GM19468 (cell line): ENCODE results near the gene TIMM29.

Experiments
- ATAC-seq: cut with Tn5 transposase; IDR thresholded peaks from one replicate; pipeline ENCODE4 v1.9.1; 2021; ENCODE audit warnings: mild to moderate bottlenecking, moderate library complexity, moderate number of reproducible peaks; ENCODE audit not compliant: unreplicated experiment; ENCODE audit errors: extremely low read depth

Gene TIMM29

DNA sequence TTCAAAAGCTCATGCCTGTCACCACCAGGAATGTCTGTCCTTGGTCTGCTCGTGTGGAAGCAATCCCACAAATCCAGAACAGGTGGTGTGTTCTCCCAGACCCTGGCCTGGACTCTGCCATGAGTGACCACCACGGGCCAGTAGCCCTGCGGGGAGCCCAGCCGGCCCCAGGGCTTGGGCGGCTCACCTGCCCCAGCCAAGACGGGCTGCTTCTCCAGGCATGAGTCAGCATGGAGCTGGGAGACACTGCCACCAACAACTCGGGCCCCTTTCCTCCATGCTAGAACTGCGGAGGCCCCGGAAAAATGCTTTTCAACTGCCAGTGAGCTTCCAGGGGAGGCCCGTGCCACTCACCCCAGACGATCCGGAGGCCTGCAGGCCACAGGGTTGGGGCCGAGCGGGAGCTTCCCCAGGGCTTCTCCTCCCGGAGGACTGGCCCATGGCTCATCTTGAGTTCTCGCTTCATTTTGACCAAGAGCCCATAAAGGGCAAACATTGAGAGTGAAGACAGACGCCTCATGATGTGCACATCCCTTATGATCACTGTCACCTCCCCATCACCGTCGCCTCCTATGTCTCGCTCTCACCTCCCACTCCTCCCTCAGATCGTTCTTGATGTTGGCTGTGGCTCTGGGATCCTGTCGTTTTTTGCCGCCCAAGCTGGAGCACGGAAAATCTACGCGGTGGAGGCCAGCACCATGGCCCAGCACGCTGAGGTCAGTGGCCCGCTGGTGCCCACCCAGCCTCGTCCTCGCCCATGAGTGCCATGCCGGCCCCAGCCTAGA lies 16.8 kb upstream of the TIMM29 start:
- no peak for ATAC-seq

DNA sequence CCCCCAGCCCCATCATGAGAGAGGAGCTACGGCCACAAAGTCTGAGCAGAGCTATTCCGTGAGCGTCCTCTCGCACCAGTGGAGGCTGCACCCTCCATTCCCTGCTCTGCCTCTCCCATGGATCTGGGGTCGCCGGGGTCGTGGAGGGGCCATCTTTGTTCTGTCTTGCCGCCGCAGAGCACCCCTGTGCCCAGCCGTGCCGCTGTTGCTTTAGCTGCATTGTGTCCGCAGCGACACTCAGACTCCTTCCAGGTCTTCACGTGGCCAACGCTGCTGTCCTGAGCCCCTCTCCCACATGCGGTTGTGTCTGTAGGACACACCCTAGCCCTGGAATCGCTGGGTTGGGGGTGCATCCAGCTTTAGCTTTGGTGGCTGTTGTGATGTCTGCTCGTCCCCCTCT lies 16.0 kb upstream of the TIMM29 start:
- ATAC-seq: no peak

DNA sequence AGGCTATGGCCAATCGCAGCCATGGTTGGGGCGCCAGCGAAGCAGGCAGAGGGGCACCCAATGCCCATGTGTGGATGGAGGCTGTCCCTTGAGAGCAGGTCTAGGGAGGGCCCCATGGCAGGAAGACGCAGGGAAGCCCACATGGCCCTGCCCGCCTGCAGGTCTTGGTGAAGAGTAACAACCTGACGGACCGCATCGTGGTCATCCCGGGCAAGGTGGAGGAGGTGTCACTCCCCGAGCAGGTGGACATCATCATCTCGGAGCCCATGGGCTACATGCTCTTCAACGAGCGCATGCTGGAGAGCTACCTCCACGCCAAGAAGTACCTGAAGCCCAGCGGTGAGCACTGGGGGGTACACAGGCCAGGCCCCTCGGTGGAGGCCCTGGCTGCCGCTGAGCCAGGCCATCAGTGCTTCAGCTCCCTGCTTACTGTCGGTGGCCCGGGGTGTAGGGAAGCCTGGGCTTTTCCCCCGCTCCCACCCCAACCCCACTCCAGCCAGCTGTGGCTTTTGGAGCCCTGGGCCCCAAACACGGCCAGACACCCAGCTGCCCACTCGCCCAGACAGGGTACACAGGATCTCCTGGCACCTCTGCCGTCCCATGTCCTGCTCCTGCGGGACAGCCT lies 14.8 kb upstream of the TIMM29 start:
- ATAC-seq: no peak

DNA sequence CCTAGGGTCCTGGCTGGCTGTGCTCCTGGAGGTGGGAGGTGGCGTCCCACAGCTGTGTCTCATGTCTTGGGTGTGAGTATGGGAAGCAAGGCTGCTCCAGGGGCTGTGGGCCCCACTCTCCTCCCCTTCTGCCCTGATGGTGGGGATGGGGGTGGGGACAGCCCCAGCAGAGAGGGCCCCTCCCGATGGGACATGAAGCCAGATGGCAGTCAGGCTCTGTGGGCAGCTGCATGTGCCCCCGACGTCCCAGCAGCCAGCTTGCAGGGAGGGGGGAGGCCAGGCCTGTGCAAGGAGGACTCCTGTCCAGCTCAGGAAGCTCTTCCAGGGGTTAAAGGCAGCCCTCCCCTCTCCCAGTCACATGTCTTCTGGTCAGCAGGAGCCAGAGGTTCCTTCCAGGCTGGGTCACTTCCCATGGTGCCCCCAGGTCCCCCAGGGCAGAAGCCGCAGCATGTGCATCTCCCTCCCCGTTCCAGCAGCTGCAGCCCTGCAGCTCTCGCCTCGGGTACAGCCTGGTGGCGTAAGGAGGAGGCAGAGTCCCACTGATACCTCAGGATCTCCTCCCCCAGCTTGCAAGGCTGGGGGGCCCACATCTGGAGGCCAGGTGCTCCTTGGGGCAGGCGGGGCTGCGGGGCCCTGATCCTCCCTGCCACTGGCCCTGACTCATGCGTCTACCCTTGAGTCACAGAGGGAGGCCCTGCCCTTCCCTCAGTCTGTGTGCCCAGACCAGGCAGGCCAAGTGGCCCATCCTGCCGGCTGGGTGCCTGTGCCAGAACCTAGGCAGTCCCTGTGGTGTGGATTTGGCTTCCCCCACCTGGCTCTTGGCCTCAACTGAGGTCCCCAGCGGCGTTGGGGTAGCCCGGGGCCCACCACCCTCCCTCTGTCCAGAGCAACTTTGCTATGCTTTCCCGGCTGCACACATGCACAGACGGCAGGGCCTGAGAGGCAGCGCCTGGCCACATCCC lies 13.2 kb upstream of the TIMM29 start:
- ATAC-seq: no peak

DNA sequence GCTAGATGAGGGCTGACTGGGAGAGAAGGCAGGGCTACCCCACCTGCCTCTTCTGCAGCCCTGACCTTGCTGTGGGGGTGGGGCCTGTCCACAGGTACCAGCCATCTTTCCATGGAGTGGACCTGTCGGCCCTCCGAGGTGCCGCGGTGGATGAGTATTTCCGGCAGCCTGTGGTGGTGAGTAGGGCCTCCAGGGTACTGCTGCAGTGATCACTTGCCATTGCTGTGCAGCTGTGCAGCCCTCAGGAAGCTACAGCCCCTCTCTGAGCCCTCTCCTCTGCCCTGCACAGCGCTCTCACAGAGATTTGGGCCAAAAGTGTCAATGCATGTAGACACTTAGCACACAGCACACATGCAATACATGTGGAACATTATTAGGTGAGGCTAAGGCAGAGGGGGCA lies 12.0 kb upstream of the TIMM29 start:
- ATAC-seq: no peak

DNA sequence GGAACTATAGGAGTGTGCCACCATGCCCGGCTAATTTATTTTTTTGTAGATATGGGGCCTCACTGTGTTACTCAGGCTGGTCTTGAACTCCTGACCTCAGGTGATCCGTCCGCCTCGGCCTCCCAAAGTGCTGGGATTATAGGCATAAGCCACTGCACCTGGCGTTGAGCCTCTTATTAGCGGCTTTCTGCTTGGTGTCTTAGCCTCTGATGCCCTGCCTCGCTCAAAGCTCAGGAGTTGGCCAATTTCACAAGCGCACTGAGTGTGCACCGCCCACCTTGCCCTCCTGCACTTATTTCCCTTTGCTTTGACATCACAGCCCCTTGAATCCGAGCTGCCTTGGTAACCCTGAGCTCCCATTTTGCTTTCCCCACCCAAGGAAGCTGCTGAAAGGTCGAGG lies 10.3 kb upstream of the TIMM29 start:
- ATAC-seq: no peak

DNA sequence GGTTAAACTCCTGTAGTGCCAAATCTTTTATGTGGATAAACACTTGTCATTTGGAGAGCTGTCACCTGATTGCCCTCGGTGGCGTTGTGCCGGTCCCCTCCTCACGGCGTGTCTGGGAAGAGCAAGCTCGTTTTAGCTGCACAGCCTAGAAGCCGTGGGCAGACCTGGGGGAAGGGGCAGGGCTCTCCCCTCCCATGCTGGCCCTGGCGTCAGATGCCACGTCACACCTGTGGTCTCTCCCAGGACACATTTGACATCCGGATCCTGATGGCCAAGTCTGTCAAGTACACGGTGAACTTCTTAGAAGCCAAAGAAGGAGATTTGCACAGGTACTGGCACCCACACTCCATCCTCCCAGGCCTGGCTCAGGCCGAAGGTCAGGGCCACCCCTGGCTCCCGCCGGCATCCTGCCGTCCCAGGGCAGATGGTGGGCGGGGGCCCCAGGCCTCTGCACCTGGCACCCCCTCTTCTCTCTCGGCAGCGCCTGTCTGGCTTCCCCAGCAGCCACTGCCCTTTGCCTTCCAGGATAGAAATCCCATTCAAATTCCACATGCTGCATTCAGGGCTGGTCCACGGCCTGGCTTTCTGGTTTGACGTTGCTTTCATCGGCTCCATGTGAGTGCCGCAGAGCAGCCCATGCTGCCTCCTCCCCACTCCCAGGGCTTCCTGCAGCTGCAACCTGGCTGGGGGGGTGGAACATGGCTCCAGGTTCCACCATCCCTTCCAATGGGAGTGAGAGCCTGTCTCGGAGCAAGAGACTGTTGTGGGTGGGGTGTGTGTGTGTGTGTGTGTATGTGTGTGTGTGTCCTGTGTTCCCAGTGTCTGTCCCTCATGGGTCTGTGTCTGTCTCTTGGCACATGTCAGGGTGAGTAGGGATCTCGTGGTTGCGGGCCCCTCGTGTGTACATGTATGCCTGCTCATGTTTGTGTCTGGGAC lies 9.0 kb upstream of the TIMM29 start:
- ATAC-seq: no peak

DNA sequence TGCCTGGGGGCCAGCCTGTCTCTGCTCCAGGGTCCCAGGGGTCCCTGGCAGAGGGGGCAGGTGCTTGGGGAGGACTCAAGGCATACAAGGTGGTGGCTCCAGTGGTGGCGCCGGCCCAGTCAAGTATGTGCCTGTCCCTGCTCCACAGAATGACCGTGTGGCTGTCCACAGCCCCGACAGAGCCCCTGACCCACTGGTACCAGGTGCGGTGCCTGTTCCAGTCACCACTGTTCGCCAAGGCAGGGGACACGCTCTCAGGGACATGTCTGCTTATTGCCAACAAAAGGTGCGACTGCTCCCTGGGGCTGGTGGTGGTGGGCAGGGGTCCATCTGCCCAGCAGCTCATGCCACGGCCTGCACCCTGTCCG lies 8.3 kb upstream of the TIMM29 start:
- ATAC-seq: no peak

DNA sequence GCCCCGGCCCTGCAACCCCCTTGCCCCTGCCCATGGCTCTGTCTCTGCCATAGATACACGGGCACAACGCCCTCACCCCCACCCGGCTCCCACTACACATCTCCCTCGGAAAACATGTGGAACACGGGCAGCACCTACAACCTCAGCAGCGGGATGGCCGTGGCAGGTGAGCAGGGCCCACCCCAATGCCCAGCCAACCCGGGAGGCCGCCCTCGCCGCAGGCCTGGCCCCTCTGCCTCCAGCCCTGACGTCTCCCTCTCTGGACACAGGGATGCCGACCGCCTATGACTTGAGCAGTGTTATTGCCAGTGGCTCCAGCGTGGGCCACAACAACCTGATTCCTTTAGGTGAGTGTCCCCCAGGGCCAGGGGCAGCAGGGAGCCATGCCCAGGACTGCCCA lies 7.8 kb upstream of the TIMM29 start:
- no peak for ATAC-seq

DNA sequence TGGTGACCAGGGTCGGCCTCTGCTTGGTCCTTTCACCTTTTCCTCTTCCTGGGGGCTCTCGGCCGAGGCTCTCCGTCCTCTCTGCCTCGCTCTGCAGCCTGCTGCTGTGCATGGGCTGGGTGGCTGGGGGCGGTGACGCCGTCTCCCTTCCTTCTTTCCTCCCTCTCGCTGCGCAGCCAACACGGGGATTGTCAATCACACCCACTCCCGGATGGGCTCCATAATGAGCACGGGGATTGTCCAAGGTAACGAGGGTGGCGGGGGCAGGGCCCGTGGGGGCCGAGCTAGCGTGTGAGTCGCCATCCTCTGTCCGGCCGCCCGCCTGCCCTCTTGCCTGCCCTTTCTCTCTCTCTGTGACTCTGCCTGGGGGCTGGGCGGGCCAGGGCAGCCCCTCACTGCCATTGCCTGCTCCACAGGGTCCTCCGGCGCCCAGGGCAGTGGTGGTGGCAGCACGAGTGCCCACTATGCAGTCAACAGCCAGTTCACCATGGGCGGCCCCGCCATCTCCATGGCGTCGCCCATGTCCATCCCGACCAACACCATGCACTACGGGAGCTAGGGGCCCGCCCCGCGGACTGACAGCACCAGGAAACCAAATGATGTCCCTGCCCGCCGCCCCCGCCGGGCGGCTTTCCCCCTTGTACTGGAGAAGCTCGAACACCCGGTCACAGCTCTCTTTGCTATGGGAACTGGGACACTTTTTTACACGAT lies 7.3 kb upstream of the TIMM29 start:
- no peak for ATAC-seq

DNA sequence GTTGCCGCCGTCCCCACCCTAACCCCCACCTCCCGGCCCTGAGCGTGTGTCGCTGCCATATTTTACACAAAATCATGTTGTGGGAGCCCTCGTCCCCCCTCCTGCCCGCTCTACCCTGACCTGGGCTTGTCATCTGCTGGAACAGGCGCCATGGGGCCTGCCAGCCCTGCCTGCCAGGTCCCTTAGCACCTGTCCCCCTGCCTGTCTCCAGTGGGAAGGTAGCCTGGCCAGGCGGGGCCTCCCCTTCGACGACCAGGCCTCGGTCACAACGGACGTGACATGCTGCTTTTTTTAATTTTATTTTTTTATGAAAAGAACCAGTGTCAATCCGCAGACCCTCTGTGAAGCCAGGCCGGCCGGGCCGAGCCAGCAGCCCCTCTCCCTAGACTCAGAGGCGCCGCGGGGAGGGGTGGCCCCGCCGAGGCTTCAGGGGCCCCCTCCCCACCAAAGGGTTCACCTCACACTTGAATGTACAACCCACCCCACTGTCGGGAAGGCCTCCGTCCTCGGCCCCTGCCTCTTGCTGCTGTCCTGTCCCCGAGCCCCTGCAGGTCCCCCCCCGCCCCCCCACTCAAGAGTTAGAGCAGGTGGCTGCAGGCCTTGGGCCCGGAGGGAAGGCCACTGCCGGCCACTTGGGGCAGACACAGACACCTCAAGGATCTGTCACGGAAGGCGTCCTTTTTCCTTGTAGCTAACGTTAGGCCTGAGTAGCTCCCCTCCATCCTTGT lies 6.5 kb upstream of the TIMM29 start:
- ATAC-seq: no peak

DNA sequence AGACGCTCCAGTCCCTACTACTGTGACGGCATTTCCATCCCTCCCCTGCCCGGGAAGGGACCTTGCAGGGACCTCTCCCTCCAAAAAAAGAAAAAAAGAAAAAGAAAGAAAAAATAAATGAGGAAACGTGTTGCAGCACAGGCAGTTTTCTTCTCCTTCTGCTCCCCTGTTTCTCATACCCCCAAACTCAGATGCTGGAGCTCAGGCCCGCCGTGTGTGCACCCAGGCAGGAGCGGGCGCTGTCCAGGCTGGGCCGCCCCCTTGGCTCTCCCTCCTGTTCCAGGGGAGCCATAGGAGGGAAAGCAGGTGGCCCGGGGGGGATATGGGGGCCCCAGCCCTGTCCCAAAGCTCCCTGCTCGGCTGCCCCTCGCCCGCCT lies 6.0 kb upstream of the TIMM29 start:
- no peak for ATAC-seq

DNA sequence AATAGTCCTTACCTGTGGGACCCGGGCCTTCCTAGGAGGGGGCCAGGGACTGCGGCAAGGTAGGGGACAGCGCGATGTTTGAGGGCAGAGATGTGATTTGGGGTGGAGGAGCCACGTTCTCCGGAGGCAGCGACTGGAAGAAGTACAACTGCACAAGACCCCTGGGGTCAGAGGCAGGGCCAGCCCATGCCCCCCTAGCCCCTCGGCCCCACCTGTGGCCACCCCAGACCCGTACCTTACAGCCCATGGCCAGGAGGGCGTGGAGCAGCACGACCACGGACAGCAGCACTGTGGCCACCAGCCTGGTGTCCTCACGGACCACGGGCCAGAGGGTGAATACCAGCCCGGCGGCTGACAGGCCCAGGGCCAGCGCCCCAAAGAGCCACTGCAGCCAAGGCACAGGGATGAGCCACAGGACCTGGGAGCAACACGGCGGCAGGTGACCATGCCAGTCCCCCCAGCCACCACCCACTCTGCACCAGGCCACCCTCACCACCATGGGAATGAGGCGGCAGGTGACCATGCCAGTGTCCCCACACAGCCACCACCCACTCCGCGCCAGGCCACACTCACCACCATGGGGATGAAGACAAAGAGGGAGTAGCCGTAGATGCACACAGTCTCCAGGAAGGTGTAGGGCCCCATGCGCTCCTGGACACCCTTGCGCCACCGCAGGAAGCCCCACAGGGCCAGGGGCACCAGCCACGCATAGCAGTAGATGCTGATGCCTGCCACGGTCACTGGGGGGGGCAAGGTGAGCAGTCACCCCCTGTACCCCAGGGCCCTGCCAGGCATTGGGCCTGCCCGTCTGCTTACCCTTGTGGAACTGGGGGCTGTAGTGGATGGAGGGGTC lies 5.1 kb upstream of the TIMM29 start:
- ATAC-seq: no peak

DNA sequence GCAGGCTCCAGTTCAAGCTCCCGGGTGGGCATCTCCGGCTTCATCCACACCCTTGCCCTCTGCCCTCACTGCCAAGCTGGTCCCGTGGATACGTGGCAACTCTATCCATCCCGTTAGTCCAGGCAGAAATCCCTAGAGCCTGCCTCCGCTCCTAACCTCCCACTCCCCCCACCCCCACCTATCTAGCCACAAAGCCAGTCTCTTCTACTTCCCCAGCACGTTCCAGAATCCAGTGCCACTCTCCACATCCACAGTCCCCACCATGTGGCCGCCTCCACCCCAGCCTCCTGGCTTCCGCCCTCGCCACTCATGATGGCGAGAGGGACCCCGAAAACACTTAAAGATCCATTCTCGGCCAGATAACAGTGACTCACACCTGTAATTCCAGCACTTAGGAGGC lies 4.0 kb upstream of the TIMM29 start:
- no peak for ATAC-seq

DNA sequence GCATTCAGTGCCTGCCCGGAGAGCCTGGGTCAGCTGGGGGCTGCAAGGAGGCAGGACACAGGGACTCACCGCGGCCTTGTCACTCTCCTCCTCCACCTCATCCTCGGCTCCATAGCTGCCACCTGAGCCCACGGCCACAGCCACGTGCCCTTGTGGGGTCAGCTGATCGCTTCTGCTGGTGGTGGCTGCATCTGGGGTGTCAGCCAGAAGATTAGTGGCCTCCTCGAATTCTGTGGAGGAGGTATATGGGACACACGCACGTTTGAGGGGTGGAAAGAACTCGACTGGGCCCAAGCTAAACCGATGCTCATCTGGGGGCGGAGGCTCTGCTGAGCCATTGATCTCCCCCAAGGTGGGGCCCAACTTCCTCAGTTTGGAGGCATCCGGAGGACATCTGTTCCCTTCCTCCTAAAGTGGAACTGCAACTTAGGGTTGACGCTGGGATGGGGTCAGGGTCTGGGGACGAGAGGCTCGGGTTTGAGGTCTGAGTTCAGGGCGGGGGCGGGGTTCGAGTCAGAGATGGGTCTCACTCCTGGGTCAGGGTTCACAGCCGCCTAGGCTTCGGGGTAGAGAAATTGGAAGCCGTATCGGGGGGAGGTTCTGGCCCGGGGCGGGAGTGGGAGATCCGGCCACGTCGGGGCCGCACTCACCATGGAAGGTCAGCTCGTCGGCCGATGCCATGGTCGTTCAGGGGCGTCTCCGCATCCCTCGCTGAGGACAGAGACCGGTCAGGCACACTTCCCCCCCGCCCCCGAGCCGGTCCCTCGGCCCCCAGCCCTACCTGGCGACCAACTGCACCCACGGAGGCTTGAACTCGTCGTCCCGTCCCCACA lies 665 bp upstream of the TIMM29 start:
- ATAC-seq: no peak

DNA sequence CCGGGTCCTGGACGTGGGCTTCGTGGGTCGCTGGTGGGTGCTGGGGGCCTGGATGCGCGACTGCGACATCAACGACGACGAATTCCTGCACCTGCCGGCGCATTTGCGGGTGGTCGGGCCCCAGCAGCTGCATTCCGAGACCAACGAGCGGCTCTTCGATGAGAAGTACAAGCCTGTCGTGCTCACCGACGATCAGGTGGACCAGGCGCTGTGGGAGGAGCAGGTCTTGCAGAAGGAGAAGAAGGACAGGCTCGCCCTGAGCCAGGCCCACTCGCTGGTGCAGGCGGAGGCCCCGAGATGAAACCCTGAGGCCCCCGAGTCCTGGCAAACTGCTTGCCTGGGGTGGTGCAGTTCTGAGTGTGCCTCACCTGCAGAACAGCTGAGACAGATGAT lies 787 bp downstream of the TIMM29 start:
- ATAC-seq: no peak
